Neuronal stem cell (in vitro differentiated cells): Measurements from ENCODE around the gene SLCO2A1.

Source experiments
- DNase-seq: peaks from one replicate; pipeline ENCODE4 v3.0.0-alpha.2; 2013; ENCODE audit warnings: low spot score
- H2AFZ ChIP-seq: one replicate; pipeline ENCODE4 v1.6.1; 2013; ENCODE audit warnings: mild to moderate bottlenecking, low read length, inconsistent platforms
- H2AK5ac ChIP-seq: 2 replicates; pipeline ENCODE4 v1.6.1; 2013; ENCODE audit warnings: low read depth, mild to moderate bottlenecking, inconsistent platforms, low read length, moderate library complexity, mixed read lengths
- H2BK120ac ChIP-seq: 2 replicates; pipeline ENCODE4 v1.6.1; 2013; ENCODE audit warnings: low read depth, mild to moderate bottlenecking, inconsistent platforms, low read length, moderate library complexity, mixed read lengths
- H2BK12ac ChIP-seq: one replicate; pipeline ENCODE4 v1.6.1; 2013; ENCODE audit warnings: low read length, inconsistent platforms
- H2BK15ac ChIP-seq: 2 replicates; pipeline ENCODE4 v1.6.1; 2013; ENCODE audit warnings: mild to moderate bottlenecking, low read length, inconsistent platforms, mixed read lengths
- H2BK5ac ChIP-seq: one replicate; pipeline ENCODE4 v1.6.1; 2013; ENCODE audit warnings: inconsistent platforms, mild to moderate bottlenecking, low read length, moderate library complexity
- H3K14ac ChIP-seq: one replicate; pipeline ENCODE4 v1.6.1; 2013; ENCODE audit warnings: low read length, inconsistent platforms
- H3K18ac ChIP-seq: 2 replicates; pipeline ENCODE4 v1.6.1; 2013; ENCODE audit warnings: low read length, inconsistent platforms
- H3K23ac ChIP-seq: 2 replicates; pipeline ENCODE4 v1.6.1; 2013; ENCODE audit warnings: low read depth, mild to moderate bottlenecking, mixed read lengths, low read length, inconsistent platforms; ENCODE audit not compliant: poor library complexity
- H3K27ac ChIP-seq: replicated peaks from 3 replicates; pipeline ENCODE4 v1.5.1; 2013; ENCODE audit warnings: low read length, inconsistent platforms
- H3K27me3 ChIP-seq, 3 experiments: 2 replicates each; pipeline ENCODE4 v1.6.1; 2013; ENCODE audit warnings: low read length in 3 of 3, mild to moderate bottlenecking in 2 of 3, inconsistent platforms in 1 of 3, low read depth in 1 of 3, mixed read lengths in 1 of 3, moderate library complexity in 1 of 3; ENCODE audit not compliant: control insufficient read depth in 3 of 3, insufficient read depth in 3 of 3
- H3K36me3 ChIP-seq, 2 donors: replicated peaks in 1 of 2; 2 replicates each; pipeline ENCODE4 v1.6.1; 2013; ENCODE audit warnings: low read length in 2 of 2; ENCODE audit not compliant: control insufficient read depth in 2 of 2, insufficient read depth in 2 of 2
- H3K4ac ChIP-seq: 2 replicates; pipeline ENCODE4 v1.6.1; 2013; ENCODE audit warnings: inconsistent platforms, mild to moderate bottlenecking, low read length, moderate library complexity
- H3K4me1 ChIP-seq, 2 donors: 1 replicate in 1 of 2; 2 replicates in 1 of 2; pipeline ENCODE4 v1.6.1; 2013; ENCODE audit warnings: low read length in 2 of 2, low read depth in 1 of 2; ENCODE audit not compliant: control insufficient read depth in 2 of 2, insufficient read depth in 1 of 2
- H3K4me2 ChIP-seq: one replicate; pipeline ENCODE4 v1.6.1; 2013; ENCODE audit warnings: mild to moderate bottlenecking, low read length, inconsistent platforms; ENCODE audit not compliant: insufficient read depth, poor library complexity, severe bottlenecking
- H3K4me3 ChIP-seq, 2 donors: 2 replicates each; pipeline ENCODE4 v1.5.1; 2013; ENCODE audit warnings: low read length in 2 of 2, mild to moderate bottlenecking in 2 of 2, inconsistent platforms in 1 of 2, moderate library complexity in 1 of 2
- H3K79me1 ChIP-seq: one replicate; pipeline ENCODE4 v1.6.1; 2013; ENCODE audit warnings: low read depth, mild to moderate bottlenecking, inconsistent platforms, low read length, moderate library complexity
- H3K9ac ChIP-seq: one replicate; pipeline ENCODE4 v1.6.1; 2013; ENCODE audit warnings: mild to moderate bottlenecking, low read depth, low read length, inconsistent platforms; ENCODE audit not compliant: poor library complexity
- H3K9me3 ChIP-seq, 2 donors: replicated peaks in 1 of 2; 2 replicates each; pipeline versions ENCODE3 to v1.6.1; 2013; ENCODE audit warnings: low read length in 2 of 2, mild to moderate bottlenecking in 2 of 2, inconsistent platforms in 1 of 2, low read depth in 1 of 2, mixed read lengths in 1 of 2, moderate library complexity in 1 of 2; ENCODE audit not compliant: control insufficient read depth in 2 of 2, insufficient read depth in 1 of 2
- H4K8ac ChIP-seq: one replicate; pipeline ENCODE4 v1.6.1; 2013; ENCODE audit warnings: low read depth, mild to moderate bottlenecking, inconsistent platforms, low read length, moderate library complexity
- H4K91ac ChIP-seq: one replicate; pipeline ENCODE4 v1.6.1; 2013; ENCODE audit warnings: low read length, low read depth, mild to moderate bottlenecking, inconsistent platforms; ENCODE audit not compliant: poor library complexity
- WGBS, 2 donors: extraction: QIAGEN DNeasy Blood & Tissue Kit; methylation state at CpG; one replicate each; pipeline ENCODE4 v1.1.7; 2013; ENCODE audit warnings: missing lambda C conversion rate in 2 of 2, mixed read lengths in 1 of 2; ENCODE audit not compliant: insufficient read length in 2 of 2, insufficient replicate concordance in 1 of 2; ENCODE audit errors: extremely low coverage in 2 of 2; 5-methylcytosine and 5-hydroxymethylcytosine counted together

SLCO2A1 gene

DNA sequence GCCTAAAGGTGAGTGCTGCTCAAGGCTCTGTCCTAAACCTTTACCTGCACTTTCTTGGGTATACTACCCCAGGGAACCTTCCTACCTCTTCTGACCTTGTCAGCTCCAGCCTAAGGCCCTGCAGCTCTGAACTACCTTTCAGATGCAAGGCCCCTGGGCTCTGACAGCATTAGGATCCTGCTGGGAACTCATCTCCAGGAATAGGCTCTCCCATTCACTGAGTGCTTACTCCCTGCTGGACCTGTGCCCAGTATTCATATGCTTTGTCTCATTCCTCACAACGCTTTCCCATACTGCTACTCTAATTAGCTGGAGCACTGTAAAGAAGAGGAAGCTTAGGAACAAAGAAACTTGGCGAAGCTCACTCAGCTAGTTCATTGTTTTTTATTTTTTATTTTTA, 80.3 kb downstream of the SLCO2A1 start:
- DNase-seq: no peak
- Histone ChIP-seq H3K36me3 (no peaks in the 10 kb centered on the region), H2BK120ac (no peak overlapping the region), H2AK5ac (no peak overlapping the region), H2BK15ac (no peak overlapping the region), H4K91ac (no peak overlapping the region), H3K18ac (peak overlapping the region; percentile 33), H2BK12ac (no peak overlapping the region), H3K14ac (no peak overlapping the region), H3K79me1 (no peaks in the 10 kb centered on the region), H4K8ac (no peak overlapping the region), H3K4me3 (no peak overlapping the region), H3K4ac (no peak overlapping the region), H3K9me3 (peaks cover 0 to 2% of the 10 kb centered on the region in 2 donors), H3K4me2 (no peak overlapping the region), H3K27me3 (peaks cover 0 to 18% (median 0%) of the 10 kb centered on the region in 3 experiments), H3K4me1 (peaks cover 0 to 3% of the 10 kb centered on the region in 2 donors), H3K27ac (no peak overlapping the region), H2AFZ (no peak overlapping the region), H2BK5ac (peak overlapping the region; percentile 26), H3K23ac (no peak overlapping the region), H3K9ac (no peak overlapping the region)
- WGBS, 2 donors: no CpG with 5 or more reads among the region's 2 CpGs

DNA sequence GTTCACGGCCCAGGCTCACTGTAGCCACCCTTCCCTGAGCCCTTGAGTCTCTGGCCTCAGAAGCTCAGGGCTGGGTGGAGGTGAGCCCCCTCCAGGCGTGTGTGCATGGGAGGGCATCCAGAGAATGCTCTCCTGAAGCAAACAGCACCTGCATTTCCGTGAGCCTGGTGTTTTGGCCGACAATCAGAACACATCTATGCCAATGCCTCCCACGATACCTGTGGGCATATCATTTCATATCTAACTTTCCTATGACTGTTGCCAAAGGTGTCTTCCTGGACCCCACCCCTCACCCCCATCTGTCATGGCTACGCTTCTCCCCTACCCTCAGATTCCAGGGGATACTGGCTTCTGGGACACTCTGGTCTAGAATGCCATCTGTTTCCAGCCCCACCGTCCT, 80.7 kb downstream of the SLCO2A1 start:
- no peak overlapping the region for H2AK5ac ChIP-seq
- peak overlapping the region; percentile 69 for H3K18ac ChIP-seq
- DNase-seq: no peak
- H4K8ac ChIP-seq: no peak overlapping the region
- H2AFZ ChIP-seq: no peak overlapping the region
- H2BK5ac ChIP-seq: peak overlapping the region; percentile 26
- no peak overlapping the region for H3K14ac ChIP-seq
- H3K27ac ChIP-seq: no peak overlapping the region
- H2BK15ac ChIP-seq: no peak overlapping the region
- no peak overlapping the region for H2BK12ac ChIP-seq
- H3K36me3 ChIP-seq: no peaks in the 10 kb centered on the region
- H3K4me3 ChIP-seq: no peak overlapping the region
- no peak overlapping the region for H3K9ac ChIP-seq
- WGBS, 2 donors: no CpG with 5 or more reads among the region's 7 CpGs
- H4K91ac ChIP-seq: no peak overlapping the region
- H3K4me2 ChIP-seq: no peak overlapping the region
- H3K4ac ChIP-seq: no peak overlapping the region
- peaks cover 0 to 19% (median 0%) of the 10 kb centered on the region in 3 experiments for H3K27me3 ChIP-seq
- H3K23ac ChIP-seq: no peak overlapping the region
- H3K79me1 ChIP-seq: no peaks in the 10 kb centered on the region
- peaks cover 0 to 3% of the 10 kb centered on the region in 2 donors for H3K4me1 ChIP-seq
- no peak overlapping the region for H2BK120ac ChIP-seq
- H3K9me3 ChIP-seq: peaks cover 0 to 2% of the 10 kb centered on the region in 2 donors

DNA sequence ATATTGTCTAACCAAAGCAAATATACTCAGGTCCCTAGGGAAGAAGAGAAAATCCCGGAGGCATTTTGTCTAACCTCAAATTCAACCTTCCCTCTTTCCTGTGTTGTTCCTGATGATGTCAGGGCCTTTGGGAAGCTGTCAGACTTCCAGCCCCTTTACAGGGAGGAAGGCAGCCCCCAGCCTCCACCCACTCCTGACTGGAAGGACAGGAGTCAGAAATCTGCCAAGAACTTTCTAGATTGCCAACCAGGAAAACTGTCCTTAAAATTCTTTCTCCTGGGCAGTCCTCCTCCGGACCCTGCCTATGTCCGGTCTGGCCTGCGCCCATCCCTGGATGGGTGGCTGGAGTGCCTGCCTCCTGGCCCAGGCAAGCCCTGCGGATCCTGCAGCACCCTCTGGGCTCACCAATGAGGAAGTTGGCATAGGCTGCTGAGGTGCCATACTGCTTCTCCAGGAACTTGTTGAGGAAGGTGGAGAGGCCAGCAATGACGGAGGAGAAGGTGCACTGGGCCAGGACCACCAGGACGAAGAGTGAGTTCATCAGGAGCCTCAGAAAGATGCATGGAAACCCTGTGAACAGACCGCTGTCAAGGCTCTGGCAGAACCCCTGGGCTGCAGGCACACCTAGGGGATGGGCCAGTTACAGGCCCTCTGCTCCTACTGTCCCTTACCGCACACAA, 81.5 kb downstream of the SLCO2A1 start:
- H3K36me3 ChIP-seq: no peaks in the 10 kb centered on the region
- no peak overlapping the region for H2AK5ac ChIP-seq
- no CpG with 5 or more reads among the region's 9 CpGs for WGBS, 2 donors
- no peak overlapping the region for H2BK5ac ChIP-seq
- H2BK12ac ChIP-seq: no peak overlapping the region
- no peak overlapping the region for H3K4ac ChIP-seq
- no peak overlapping the region for H4K8ac ChIP-seq
- no peak overlapping the region for H3K27ac ChIP-seq
- H3K4me1 ChIP-seq: peaks cover 0 to 3% of the 10 kb centered on the region in 2 donors
- H3K4me2 ChIP-seq: no peak overlapping the region
- H3K27me3 ChIP-seq: peaks cover 0 to 22% (median 0%) of the 10 kb centered on the region in 3 experiments
- H3K4me3 ChIP-seq: no peak overlapping the region
- H3K18ac ChIP-seq: no peak overlapping the region
- H4K91ac ChIP-seq: no peak overlapping the region
- H3K79me1 ChIP-seq: no peaks in the 10 kb centered on the region
- peak overlapping the region; percentile 65 for H3K14ac ChIP-seq
- no peak overlapping the region for H2BK120ac ChIP-seq
- no peak overlapping the region for H3K23ac ChIP-seq
- H2AFZ ChIP-seq: no peak overlapping the region
- peaks cover 0 to 2% of the 10 kb centered on the region in 2 donors for H3K9me3 ChIP-seq
- no peak overlapping the region for H2BK15ac ChIP-seq
- DNase-seq: no peak
- no peak overlapping the region for H3K9ac ChIP-seq

DNA sequence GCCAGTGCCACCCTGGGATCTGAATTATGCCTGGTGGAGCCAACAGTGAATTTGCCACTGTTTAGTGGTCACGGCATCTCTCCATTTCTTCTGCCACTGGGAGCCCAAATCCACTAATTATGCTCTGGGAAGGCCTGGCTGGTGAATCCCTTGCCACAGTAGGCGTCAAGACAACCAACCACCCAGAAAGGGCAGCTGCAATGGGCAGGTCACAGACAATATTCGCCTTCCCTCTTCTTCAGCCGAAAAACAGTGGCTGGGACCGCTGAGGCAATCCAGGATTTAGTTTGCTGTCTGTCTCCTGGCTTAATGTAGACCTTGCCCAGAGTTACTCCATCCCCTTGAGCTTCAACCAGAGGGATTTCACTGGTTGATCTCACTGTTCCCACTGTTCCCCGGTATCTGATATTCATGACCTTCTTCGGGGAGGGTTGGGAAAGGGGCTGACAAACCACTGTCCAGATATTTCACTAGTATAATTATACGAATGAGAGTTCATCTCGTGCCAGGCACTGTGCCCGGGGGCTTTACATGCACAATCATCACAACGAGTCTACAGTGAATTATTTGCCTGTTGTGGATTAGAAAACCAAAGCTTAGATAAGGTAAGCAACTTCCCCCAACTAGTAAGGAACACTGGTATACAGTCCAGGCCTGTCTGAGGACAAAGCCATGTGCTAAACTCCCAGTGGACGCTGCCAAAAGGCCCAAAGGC, 84.2 kb downstream of the SLCO2A1 start:
- Histone ChIP-seq H2BK12ac (no peak overlapping the region), H2BK120ac (no peak overlapping the region), H4K8ac (no peak overlapping the region), H3K4me3 (no peak overlapping the region), H3K79me1 (no peaks in the 10 kb centered on the region), H3K4ac (no peak overlapping the region), H2AK5ac (no peak overlapping the region), H3K9me3 (no peaks in the 10 kb centered on the region), H3K27me3 (peaks cover 0 to 30% (median 0%) of the 10 kb centered on the region in 3 experiments), H3K9ac (no peak overlapping the region), H3K23ac (no peak overlapping the region), H2BK5ac (no peak overlapping the region), H3K27ac (no peak overlapping the region), H3K4me1 (peaks cover 0 to 3% of the 10 kb centered on the region in 2 donors), H2BK15ac (no peak overlapping the region), H2AFZ (no peak overlapping the region), H3K36me3 (no peaks in the 10 kb centered on the region), H4K91ac (no peak overlapping the region), H3K14ac (no peak overlapping the region), H3K4me2 (no peak overlapping the region), H3K18ac (no peak overlapping the region)
- no peak for DNase-seq
- WGBS, 2 donors: no CpG with 5 or more reads among the region's 12 CpGs
